AG09309 (cell line): Measurements from ENCODE around the gene SYPL1.

Experiments used
- DNase-seq: peaks from one replicate; pipeline ENCODE4 v3.0.0-alpha.2; 2010; ENCODE audit warnings: low read depth
- H3K4me3 ChIP-seq: 2 replicates; pipeline ENCODE4 v1.5.1; 2011; ENCODE audit warnings: mild to moderate bottlenecking, low read depth, low read length, moderate library complexity; ENCODE audit not compliant: control insufficient read depth
- TF ChIP-seq, protein P1 (sequence below): IDR thresholded peaks from 2 replicates; pipeline ENCODE4 v1.5.1; 2011; ENCODE audit warnings: mild to moderate bottlenecking, low read depth, low read length, inconsistent platforms; ENCODE audit not compliant: insufficient read depth, control insufficient read depth; ENCODE audit errors: missing control alignments

SYPL1 gene

GRCh38 chr7:106095634-106096033, 16.5 kb downstream of the SYPL1 start:
- no peak overlapping the region for H3K4me3 ChIP-seq
- DNase-seq, result peak; percentile 46
- TF ChIP-seq, protein P1, sequence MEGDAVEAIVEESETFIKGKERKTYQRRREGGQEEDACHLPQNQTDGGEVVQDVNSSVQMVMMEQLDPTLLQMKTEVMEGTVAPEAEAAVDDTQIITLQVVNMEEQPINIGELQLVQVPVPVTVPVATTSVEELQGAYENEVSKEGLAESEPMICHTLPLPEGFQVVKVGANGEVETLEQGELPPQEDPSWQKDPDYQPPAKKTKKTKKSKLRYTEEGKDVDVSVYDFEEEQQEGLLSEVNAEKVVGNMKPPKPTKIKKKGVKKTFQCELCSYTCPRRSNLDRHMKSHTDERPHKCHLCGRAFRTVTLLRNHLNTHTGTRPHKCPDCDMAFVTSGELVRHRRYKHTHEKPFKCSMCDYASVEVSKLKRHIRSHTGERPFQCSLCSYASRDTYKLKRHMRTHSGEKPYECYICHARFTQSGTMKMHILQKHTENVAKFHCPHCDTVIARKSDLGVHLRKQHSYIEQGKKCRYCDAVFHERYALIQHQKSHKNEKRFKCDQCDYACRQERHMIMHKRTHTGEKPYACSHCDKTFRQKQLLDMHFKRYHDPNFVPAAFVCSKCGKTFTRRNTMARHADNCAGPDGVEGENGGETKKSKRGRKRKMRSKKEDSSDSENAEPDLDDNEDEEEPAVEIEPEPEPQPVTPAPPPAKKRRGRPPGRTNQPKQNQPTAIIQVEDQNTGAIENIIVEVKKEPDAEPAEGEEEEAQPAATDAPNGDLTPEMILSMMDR, result no peak

DNA sequence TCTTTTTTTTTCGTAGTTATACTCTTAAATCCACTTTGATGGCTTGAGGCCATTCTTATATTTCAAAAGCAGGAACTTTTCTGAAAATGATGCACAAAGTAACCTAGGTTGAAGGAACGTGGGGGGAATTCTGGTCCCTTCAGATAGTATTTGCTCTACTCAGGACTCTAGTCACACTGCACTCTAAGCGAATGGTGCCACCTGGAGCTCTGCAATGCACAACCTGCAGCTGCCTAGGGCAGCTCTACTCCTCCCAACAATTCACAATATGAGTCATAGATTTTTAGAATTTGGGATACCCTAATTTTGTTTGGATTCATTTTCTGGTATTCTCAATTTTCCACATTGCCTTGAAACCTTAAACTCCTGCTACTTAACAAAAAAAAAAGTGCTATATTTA, 17.3 kb downstream of the SYPL1 start:
- TF ChIP-seq, protein P1, result no peak

DNA sequence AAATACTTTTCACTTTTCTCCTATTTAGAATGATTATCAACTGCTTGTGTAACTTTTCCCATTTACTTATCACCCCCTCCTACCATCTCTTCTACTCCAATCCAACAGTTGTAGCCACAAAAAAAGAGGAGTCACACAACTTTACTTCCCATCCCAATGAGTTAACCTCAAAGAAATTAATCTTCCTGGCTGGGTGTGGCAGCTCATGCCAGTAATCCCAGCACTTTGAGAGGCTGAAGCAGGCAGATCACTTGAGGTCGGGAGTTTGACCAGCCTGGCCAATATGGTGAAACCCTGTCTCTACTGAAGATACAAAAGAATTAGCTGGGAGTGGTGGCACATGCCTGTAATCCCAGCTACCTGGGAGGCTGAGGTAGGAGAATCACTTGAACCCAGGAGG, 19.9 kb downstream of the SYPL1 start:
- DNase-seq, result no peak
- TF ChIP-seq, protein P1, result no peak
- H3K4me3 ChIP-seq, result no peak overlapping the region

More for the DNA sequence above, 17.3 kb downstream of the SYPL1 start:
- DNase-seq, result no peak
- H3K4me3 ChIP-seq, result no peak overlapping the region

DNA sequence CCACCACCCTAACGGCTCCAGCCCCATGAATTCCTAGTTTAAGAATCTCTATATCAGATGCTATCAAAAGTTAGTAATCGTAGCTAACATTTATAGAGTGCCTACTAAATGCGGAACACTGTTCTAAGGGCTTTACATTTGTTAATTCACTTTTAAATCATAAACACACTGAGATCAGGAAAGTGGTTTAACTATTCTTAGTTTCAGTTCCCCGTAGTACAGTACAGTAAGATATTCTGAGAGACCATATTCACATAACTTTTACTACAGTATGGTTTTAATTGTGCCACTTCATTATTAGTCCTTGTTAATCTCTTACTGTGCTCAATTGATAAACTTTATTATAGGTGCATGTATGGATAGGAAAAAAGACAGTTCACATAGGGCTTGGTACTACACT, 22.5 kb downstream of the SYPL1 start:
- TF ChIP-seq, protein P1, result no peak
- no peak for DNase-seq

GRCh38 chr7:106088014-106088413, 24.1 kb downstream of the SYPL1 start:
- TF ChIP-seq, protein P1, result no peak
- no peak overlapping the region for H3K4me3 ChIP-seq
- DNase-seq, result no peak

More for the DNA sequence above, 22.5 kb downstream of the SYPL1 start:
- H3K4me3 ChIP-seq, result no peak overlapping the region

GRCh38 chr7:106086062-106086461, 26.1 kb downstream of the SYPL1 start:
- TF ChIP-seq, protein P1, result no peak
- DNase-seq, result no peak
- no peak overlapping the region for H3K4me3 ChIP-seq

- no peak for DNase-seq
- TF ChIP-seq, protein P1, result no peak
- H3K4me3 ChIP-seq, result no peak overlapping the region
Observed at GRCh38 chr7:106085015-106085414, 27.1 kb downstream of the SYPL1 start.
